Measurements from ENCODE around the gene TRIP10.
"Not testable (repeated sequence)": the region's sequence is repeated elsewhere in the genome, so short reads cannot be mapped to it uniquely, and the experiment has no call there.

TRIP10 gene

GRCh38 chr19:6771648-6772027 is 32.2 kb downstream of the TRIP10 start:
- DNase-seq = not testable (repeated sequence)

- peak; percentile 86 for DNase-seq
Observed at GRCh38 chr19:6772028-6772865, 32.8 kb downstream of the TRIP10 start, which contains the start of gene VAV1. Gene VAV1, plus strand, starts transcription at chr19:6772708. Its CDS starts 100 bp downstream, at chr19:6772808.

GRCh38 chr19:6772866-6773322 is 33.4 kb downstream of the TRIP10 start:
- no peak for DNase-seq

- DNase-seq = peak; percentile 31
Observed at GRCh38 chr19:6773323-6773931, 33.9 kb downstream of the TRIP10 start.

GRCh38 chr19:6774821-6775707 is 35.6 kb downstream of the TRIP10 start:
- DNase-seq = peak; percentile 3

- DNase-seq = not testable (repeated sequence)
Observed at GRCh38 chr19:6776045-6776444, 36.6 kb downstream of the TRIP10 start.

- no peak for DNase-seq
Observed at GRCh38 chr19:6776999-6777398, 37.5 kb downstream of the TRIP10 start.

- DNase-seq = no peak
Observed at GRCh38 chr19:6777434-6777833, 38.0 kb downstream of the TRIP10 start.

- DNase-seq = no peak
Observed at GRCh38 chr19:6778386-6778785, 38.9 kb downstream of the TRIP10 start.

- DNase-seq = no peak
Observed at GRCh38 chr19:6779206-6779605, 39.7 kb downstream of the TRIP10 start.

- DNase-seq = no peak
Observed at GRCh38 chr19:6787393-6787792, 47.9 kb downstream of the TRIP10 start.

GRCh38 chr19:6788896-6789295 is 49.4 kb downstream of the TRIP10 start:
- DNase-seq = no peak

- DNase-seq = no peak
Observed at GRCh38 chr19:6790194-6791128, 51.0 kb downstream of the TRIP10 start.

GRCh38 chr19:6791237-6791636 is 51.8 kb downstream of the TRIP10 start:
- DNase-seq = no peak

- no peak for DNase-seq
Observed at GRCh38 chr19:6793411-6793810, 53.9 kb downstream of the TRIP10 start.

GRCh38 chr19:6793973-6794372 is 54.5 kb downstream of the TRIP10 start:
- DNase-seq = no peak

- DNase-seq = no peak
Observed at GRCh38 chr19:6794686-6795431, 55.4 kb downstream of the TRIP10 start.

- DNase-seq = no peak
Observed at GRCh38 chr19:6796278-6796677, 56.8 kb downstream of the TRIP10 start.

GRCh38 chr19:6797646-6798045 is 58.2 kb downstream of the TRIP10 start:
- DNase-seq = no peak

- not testable (repeated sequence) for DNase-seq
Observed at GRCh38 chr19:6800160-6800790, 60.8 kb downstream of the TRIP10 start.

- DNase-seq = no peak
Observed at GRCh38 chr19:6800991-6801484, 61.6 kb downstream of the TRIP10 start.

All from OCI-M1 (cell line).